HG02840 (cell line): ENCODE results near the gene SORD.
"Not testable (repeated sequence)": the region's sequence is repeated elsewhere in the genome, so short reads cannot be mapped to it uniquely, and the experiment has no call there.

ENCODE experiments used
- ATAC-seq: cut with Tn5 transposase; IDR thresholded peaks from one replicate; pipeline ENCODE4 v1.9.1; 2021; ENCODE audit warnings: mild to moderate bottlenecking, moderate library complexity, moderate number of reproducible peaks; ENCODE audit not compliant: unreplicated experiment, low FRiP score

The SORD gene

GRCh38 chr15:45093622-45094357, 70.8 kb downstream of the SORD start:
- no peak for ATAC-seq

GRCh38 chr15:45094358-45094730, 71.3 kb downstream of the SORD start:
- no peak for ATAC-seq

GRCh38 chr15:45095661-45096060, 72.7 kb downstream of the SORD start:
- no peak for ATAC-seq

- ATAC-seq = no peak
Observed at GRCh38 chr15:45097466-45097865, 74.5 kb downstream of the SORD start.

- no peak for ATAC-seq
Observed at GRCh38 chr15:45099549-45100165, 76.7 kb downstream of the SORD start.

- no peak for ATAC-seq
Observed at GRCh38 chr15:45100884-45101625, 78.1 kb downstream of the SORD start.

GRCh38 chr15:45101749-45102148, 78.8 kb downstream of the SORD start:
- ATAC-seq = no peak

GRCh38 chr15:45102226-45102625, 79.2 kb downstream of the SORD start:
- no peak for ATAC-seq

- ATAC-seq = not testable (repeated sequence)
Observed at GRCh38 chr15:45104170-45104569, 81.2 kb downstream of the SORD start.

- no peak for ATAC-seq
Observed at GRCh38 chr15:45105586-45105985, 82.6 kb downstream of the SORD start.

GRCh38 chr15:45106002-45106790, 83.2 kb downstream of the SORD start:
- no peak for ATAC-seq

- ATAC-seq = no peak
Observed at GRCh38 chr15:45107941-45108630, 85.1 kb downstream of the SORD start.

GRCh38 chr15:45110256-45110820, 87.3 kb downstream of the SORD start:
- ATAC-seq = no peak

GRCh38 chr15:45111390-45112142, 88.6 kb downstream of the SORD start:
- ATAC-seq = no peak

- ATAC-seq = no peak
Observed at GRCh38 chr15:45112143-45112590, 89.2 kb downstream of the SORD start.

- ATAC-seq = no peak
Observed at GRCh38 chr15:45112591-45113379, 89.8 kb downstream of the SORD start.

- no peak for ATAC-seq
Observed at GRCh38 chr15:45113380-45113990, 90.5 kb downstream of the SORD start.
